Stimulated activated CD8-positive, alpha-beta memory T cell treated with anti-CD3 and anti-CD28 coated beads, Interleukin-15, amount 100 ng/mL, for 1 hour (primary cell): Measurements from ENCODE around the gene RBX1.

Source experiments
- DNase-seq: peaks from one replicate; pipeline ENCODE4 v3.0.0-alpha.2; 2020; ENCODE audit warnings: low read depth

The RBX1 gene

DNA sequence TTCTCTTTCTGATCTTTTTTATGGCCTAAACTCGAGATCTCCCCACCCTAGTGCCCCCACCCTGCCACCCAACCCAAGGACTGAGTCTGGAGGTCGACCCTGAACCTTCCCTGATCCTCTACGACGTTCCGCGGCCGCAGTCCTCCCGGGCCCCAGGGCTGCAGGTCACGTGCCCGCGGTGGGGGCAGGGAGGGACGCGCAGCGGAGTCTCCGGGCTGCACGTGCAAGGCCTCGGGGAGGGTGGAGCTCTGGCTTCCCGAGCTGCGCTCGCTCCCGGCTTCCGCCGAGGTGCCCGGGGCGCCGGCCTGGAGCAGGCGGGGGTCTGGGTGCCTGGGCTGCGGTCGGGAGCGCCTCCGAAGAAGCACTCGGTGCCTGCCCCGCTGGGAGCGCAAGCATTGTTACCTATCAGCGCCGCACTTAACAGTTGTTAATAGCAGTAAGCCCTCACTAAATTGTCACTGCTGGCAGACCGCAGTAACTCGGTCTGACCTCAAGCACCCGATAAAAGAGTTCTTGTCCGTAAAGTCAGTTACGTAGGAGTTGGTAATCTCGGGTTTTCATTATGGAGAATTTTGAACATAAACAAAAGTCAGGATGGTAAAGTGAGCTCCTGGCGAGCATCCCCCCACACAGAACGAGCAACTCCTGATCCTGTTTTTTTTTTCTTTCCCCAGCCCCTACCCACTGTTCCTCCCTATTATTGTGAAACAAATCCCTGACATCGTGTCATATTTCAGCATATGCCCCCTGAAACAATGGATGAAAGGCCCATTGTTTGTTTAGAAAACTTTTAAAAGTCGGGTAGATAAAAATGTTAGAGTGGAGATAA, 71.5 kb downstream of the RBX1 start:
- DNase-seq = peak; percentile 56
